Measurements from ENCODE around the gene PGBD5. TPM values are rescaled to one million over a fixed set of nuclear protein-coding genes. Genes with fewer than 3 reads are reported as not detected.

PGBD5 gene
- total and polyA plus RNA-seq, 9 of the 15 experiments (the other 6 are each of a cell fraction or from before 2014, with no cell fraction given) = under 0.01 to 0.40 (median 0.10) TPM; not detected in 3

GRCh38 chr1:230301822-230302221 lies 124.3 kb downstream of the PGBD5 start:
- no TSS peak for BruUV-seq (replicated peaks)
- intact Hi-C loops (cut with micrococcal nuclease) (loop anchor here (2.0 kb wide), 1 partner anchor 457 kb away; no protein-coding TSS in a partner anchor), in situ Hi-C loops (cut with MboI) (loop anchor here (10.0 to 25.0 kb wide), 2 partner anchors 590 to 1047 kb away; no protein-coding TSS in a partner anchor)
- ChIA-PET POLR2A (interaction anchor here (0.6 kb wide), 1 partner anchor 756 kb away, joined by 3 read pairs; no protein-coding TSS in a partner anchor), CTCF (ENCODE audit: low intra/inter-chr PET ratio) (no interaction called here)
- no peak overlapping the region for H3K4me2 ChIP-seq (ENCODE audit: insufficient read depth, low read length)
- H3K9me1 ChIP-seq (ENCODE audit: control insufficient read depth, insufficient read depth, low read length) = no peaks in the 10 kb centered on the region
- no peak overlapping the region for H3K4me3 ChIP-seq
- H3K27ac ChIP-seq (ENCODE audit: extremely low read depth, low read depth, low read length) = no peak overlapping the region
- no peaks in the 10 kb centered on the region for H3K9me3 ChIP-seq (replicated peaks; ENCODE audit: control insufficient read depth, insufficient read depth, low read depth, low read length)
- H3K4me1 ChIP-seq (replicated peaks in 1 of 2; ENCODE audit: control insufficient read depth in 2 of 2, insufficient read depth in 2 of 2, low read length in 2 of 2) = no peaks in the 10 kb centered on the region
- DNase-seq (ENCODE audit: extremely low read depth in 1 of 4, low spot score in 3 of 4) = no peak
- H3K79me2 ChIP-seq (ENCODE audit: control insufficient read depth, insufficient read depth, low read length) = no peaks in the 10 kb centered on the region
- no peak overlapping the region for H3K9ac ChIP-seq (ENCODE audit: insufficient read depth in 1 of 2, low read depth in 2 of 2, low read length in 2 of 2)
- WGBS (ENCODE audit: insufficient coverage, low coverage, missing lambda C conversion rate) = 13% methylated on average over 6 of the region's 6 CpGs
- ATAC-seq = no peak
- no peaks in the 10 kb centered on the region for H3K36me3 ChIP-seq (ENCODE audit: control insufficient read depth, insufficient read depth, low read length)
- H2AFZ ChIP-seq (ENCODE audit: low read depth, low read length) = no peak overlapping the region
- no peak for FAIRE-seq
- peaks cover 44 to 51% of the 10 kb centered on the region in 2 experiments for H3K27me3 ChIP-seq (ENCODE audit: control insufficient read depth in 2 of 2, insufficient read depth in 2 of 2, low read length in 2 of 2)
- H4K20me1 ChIP-seq (replicated peaks; ENCODE audit: control insufficient read depth, insufficient read depth, low read length) = 0 out of 2 replicates have a peak, but pooled peaks cover 3% of the 10 kb centered on the region
- TF ChIP-seq ATF3 (IDR thresholded peaks at IDR 0.05) (peak; percentile 15; the same call in 1 of the 2 replicates), ATF3 (CRISPR knock-in tag; conservative IDR thresholded peaks at IDR 0.05) (no peak), ZNF76 (CRISPR knock-in tag; IDR thresholded peaks at IDR 0.05; ENCODE audit: borderline replicate concordance) (no peak)

GRCh38 chr1:230301322-230301721 lies 124.8 kb downstream of the PGBD5 start:
- no TSS peak for BruUV-seq (replicated peaks)
- Histone ChIP-seq H2AFZ (ENCODE audit: low read depth, low read length) (no peak overlapping the region), H3K9ac (ENCODE audit: insufficient read depth in 1 of 2, low read depth in 2 of 2, low read length in 2 of 2) (no peak overlapping the region), H3K4me1 (replicated peaks in 1 of 2; ENCODE audit: control insufficient read depth in 2 of 2, insufficient read depth in 2 of 2, low read length in 2 of 2) (no peaks in the 10 kb centered on the region), H4K20me1 (replicated peaks; ENCODE audit: control insufficient read depth, insufficient read depth, low read length) (0 out of 2 replicates have a peak, but pooled peaks cover 3% of the 10 kb centered on the region), H3K4me2 (ENCODE audit: insufficient read depth, low read length) (no peak overlapping the region), H3K79me2 (ENCODE audit: control insufficient read depth, insufficient read depth, low read length) (no peaks in the 10 kb centered on the region), H3K27me3 (ENCODE audit: control insufficient read depth in 2 of 2, insufficient read depth in 2 of 2, low read length in 2 of 2) (peaks cover 44 to 51% of the 10 kb centered on the region in 2 experiments), H3K9me1 (ENCODE audit: control insufficient read depth, insufficient read depth, low read length) (no peaks in the 10 kb centered on the region), H3K27ac (ENCODE audit: extremely low read depth, low read depth, low read length) (no peak overlapping the region), H3K9me3 (replicated peaks; ENCODE audit: control insufficient read depth, insufficient read depth, low read depth, low read length) (no peaks in the 10 kb centered on the region), H3K4me3 (no peak overlapping the region), H3K36me3 (ENCODE audit: control insufficient read depth, insufficient read depth, low read length) (no peaks in the 10 kb centered on the region)
- DNase-seq (ENCODE audit: extremely low read depth in 1 of 4, low spot score in 3 of 4) (no peak), ATAC-seq (peak; percentile 24; the same call in 2 of the 3 replicates), FAIRE-seq (no peak)
- in situ Hi-C loops (cut with MboI) (loop anchor here (10.0 to 25.0 kb wide), 2 partner anchors 589 to 1047 kb away; no protein-coding TSS in a partner anchor), intact Hi-C loops (cut with micrococcal nuclease) (no loop called here)
- CTCF ChIA-PET (ENCODE audit: low intra/inter-chr PET ratio) = interaction anchor here (0.7 kb wide), 1 partner anchor 417 kb away, joined by 3 read pairs; no protein-coding TSS in a partner anchor
- POLR2A ChIA-PET = interaction anchor here (0.6 kb wide), 1 partner anchor 586 kb away, joined by 3 read pairs; no protein-coding TSS in a partner anchor
- 2% methylated on average over 8 of the region's 8 CpGs for WGBS (ENCODE audit: insufficient coverage, low coverage, missing lambda C conversion rate)
- TF ChIP-seq MEIS2 (IDR thresholded peaks at IDR 0.05; ENCODE audit: partially characterized antibody) (no peak), SMAD3 (CRISPR knock-in tag; conservative IDR thresholded peaks at IDR 0.05) (no peak), FOS (IDR thresholded peaks at IDR 0.05; ENCODE audit: extremely low read depth, insufficient read length) (no peak), ZFP36 (IDR thresholded peaks at IDR 0.05; ENCODE audit: low read depth, low read length, partially characterized antibody) (no peak), ZSCAN29 (IDR thresholded peaks at IDR 0.05) (no peak), ARID3A (IDR thresholded peaks at IDR 0.05; ENCODE audit: borderline replicate concordance, low read depth, low read length) (no peak), ZNF280A (IDR thresholded peaks at IDR 0.05; ENCODE audit: low read depth, partially characterized antibody) (no peak)

Measured in K562 (cell line).